GM10266 (cell line): Measurements from ENCODE around the gene TFF3.
A peak's percentile ranks its signal among the peaks of the same experiment; 100 is the strongest.

Experiments
- DNase-seq: peaks from one replicate; pipeline ENCODE4 v3.0.0; 2012; ENCODE audit errors: extremely low spot score
- TF ChIP-seq, protein P1 (sequence below): IDR thresholded peaks from 2 replicates; pipeline ENCODE4 v1.5.1; 2012; ENCODE audit warnings: mild to moderate bottlenecking, low read depth; ENCODE audit not compliant: control insufficient read depth, insufficient read depth; ENCODE audit errors: missing control alignments

The TFF3 gene, protein sequence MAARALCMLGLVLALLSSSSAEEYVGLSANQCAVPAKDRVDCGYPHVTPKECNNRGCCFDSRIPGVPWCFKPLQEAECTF

DNA sequence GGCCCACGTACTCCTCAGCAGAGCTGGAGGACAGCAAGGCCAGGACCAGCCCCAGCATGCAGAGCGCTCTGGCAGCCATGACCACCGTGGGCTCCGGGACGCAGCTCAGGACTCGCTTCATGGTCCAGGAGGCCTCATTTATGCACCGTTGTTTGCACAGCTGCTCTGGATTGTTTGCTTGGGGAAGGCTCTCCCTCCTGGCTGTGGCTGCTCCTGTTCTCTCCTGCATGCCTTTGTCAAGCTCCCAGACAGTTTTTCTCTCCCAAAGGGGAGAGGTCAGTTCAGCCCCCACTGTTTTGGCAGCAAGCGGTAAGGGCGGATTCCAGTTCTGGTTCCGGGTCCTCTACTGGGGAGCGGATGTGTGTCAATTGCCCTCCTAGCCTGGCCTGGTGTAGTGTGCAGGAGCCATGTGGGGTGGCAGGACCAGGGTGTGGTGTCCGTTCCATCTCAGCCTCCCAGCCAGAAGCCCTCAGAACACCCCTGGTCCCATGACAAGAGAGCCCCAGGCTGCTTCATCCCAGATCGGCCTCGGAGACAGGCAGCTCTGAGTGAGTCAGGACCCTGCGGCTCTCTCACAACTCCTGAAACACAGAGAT is at the start of gene TFF3:
TFF3 (minus strand) TSS at position 114 of the 596 bp plus-strand sequence; CDS start at position 79, 35 bp downstream.
- TF ChIP-seq, protein P1, sequence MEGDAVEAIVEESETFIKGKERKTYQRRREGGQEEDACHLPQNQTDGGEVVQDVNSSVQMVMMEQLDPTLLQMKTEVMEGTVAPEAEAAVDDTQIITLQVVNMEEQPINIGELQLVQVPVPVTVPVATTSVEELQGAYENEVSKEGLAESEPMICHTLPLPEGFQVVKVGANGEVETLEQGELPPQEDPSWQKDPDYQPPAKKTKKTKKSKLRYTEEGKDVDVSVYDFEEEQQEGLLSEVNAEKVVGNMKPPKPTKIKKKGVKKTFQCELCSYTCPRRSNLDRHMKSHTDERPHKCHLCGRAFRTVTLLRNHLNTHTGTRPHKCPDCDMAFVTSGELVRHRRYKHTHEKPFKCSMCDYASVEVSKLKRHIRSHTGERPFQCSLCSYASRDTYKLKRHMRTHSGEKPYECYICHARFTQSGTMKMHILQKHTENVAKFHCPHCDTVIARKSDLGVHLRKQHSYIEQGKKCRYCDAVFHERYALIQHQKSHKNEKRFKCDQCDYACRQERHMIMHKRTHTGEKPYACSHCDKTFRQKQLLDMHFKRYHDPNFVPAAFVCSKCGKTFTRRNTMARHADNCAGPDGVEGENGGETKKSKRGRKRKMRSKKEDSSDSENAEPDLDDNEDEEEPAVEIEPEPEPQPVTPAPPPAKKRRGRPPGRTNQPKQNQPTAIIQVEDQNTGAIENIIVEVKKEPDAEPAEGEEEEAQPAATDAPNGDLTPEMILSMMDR = no peak
- DNase-seq = no peak

DNA sequence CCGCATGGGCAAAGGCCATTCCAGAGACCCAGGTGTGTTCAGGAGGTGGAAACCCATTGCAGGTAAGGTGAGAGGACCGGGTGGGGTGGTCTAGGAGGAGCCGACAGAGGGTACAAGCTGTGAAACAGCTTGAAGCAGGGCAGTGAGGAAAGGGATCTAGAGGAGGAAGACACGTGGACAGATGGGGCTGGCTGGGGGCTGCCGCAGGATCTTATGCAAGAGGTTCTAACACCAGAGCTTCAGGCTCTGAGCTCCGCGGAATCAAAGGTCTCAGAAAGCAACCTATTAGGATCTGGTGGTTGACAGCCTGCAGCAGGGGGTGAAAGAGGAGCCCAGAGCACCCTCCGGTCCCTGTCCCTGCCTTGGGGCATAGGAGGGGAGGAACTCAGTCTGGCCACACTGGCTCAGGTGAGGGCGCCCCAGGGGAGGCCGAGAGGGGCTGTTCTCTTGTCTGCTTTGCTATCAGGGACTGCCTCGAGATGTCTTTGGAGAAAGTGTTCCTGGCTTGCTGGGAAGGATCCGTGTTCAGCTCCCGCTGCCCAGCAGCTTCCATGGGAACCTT is 49.2 kb upstream of the TFF3 start:
- DNase-seq = no peak
- TF ChIP-seq, protein P1 = no peak

DNA sequence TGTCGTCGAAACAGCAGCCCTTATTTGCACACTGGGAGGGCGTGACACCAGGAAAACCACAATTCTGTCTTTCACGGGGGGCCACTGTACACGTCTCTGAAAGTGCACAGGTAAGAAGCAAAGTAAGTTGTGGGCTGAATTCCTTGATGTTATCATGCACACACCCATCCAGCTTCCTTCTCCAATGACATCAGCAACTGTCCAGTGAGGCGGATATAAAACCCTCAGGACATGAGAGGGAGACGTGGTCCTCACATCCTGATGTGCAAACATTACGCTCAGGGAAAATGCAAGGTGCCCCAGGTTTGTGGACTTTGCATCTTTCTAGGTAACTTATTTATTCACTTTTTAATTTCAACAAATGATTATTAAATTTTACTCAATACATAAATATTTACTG is 48.1 kb upstream of the TFF3 start:
- DNase-seq = no peak

DNA sequence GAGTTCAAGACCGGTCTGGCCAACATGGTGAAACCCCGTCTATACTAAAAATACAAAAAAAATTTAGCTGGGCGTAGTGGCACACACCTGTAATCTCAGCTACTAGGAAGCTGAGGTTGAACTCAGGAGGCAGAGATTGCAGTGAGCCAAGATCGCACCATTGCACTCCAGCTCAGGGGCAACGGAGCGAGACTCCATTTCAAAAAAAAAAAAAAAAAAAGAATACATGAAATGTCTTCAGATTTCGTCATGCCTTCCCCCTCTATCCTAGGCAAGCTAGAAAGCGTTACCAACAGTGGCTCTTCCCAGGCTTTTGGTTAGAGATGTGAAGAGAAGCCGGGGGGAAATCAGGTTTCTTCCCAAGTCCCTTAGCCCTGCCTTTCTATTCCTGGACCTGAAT is 47.5 kb upstream of the TFF3 start:
- no peak for DNase-seq
- TF ChIP-seq, protein P1 = no peak

More for the DNA sequence above, 48.1 kb upstream of the TFF3 start:
- TF ChIP-seq, protein P1 = no peak

DNA sequence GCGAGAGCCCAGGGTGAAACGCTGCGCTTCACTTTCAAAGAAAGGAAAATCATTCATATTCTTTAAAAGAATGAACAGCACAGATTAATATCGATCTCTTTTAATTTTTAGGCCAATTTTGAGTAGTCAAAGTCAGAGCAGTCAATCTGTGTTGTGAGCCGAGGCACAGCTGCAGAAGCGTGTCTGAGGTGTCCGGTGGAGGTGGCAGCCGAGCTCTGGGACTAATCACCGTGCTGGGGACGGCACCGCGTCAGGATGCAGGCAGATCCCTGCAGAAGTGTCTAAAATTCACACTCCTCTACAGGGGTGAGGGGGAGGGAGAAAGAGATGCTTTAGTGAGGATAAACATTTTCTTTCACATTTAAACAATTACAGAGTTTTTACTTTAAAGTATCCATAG is 47.0 kb upstream of the TFF3 start:
- TF ChIP-seq, protein P1 = no peak
- no peak for DNase-seq

DNA sequence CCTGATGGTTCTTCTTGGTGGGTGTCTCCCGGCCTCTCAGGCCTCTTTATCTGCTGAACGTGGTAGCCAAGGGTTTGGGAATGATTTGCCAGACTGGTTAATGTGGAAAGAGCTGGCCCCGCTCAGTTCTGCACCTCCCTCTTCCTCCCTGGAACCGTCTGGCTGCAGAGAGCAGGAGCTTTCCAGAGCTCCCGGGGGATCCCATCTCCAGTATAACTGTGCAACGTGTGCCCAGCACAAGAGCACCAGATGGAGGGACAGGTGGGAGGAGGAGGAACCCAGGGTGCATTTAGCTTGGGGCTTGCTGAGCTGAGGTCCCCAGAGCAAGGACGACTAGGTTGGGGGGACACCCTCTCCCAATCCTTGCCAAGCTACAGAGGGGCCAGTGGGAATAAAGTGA is 46.1 kb upstream of the TFF3 start:
- TF ChIP-seq, protein P1 = no peak
- no peak for DNase-seq

DNA sequence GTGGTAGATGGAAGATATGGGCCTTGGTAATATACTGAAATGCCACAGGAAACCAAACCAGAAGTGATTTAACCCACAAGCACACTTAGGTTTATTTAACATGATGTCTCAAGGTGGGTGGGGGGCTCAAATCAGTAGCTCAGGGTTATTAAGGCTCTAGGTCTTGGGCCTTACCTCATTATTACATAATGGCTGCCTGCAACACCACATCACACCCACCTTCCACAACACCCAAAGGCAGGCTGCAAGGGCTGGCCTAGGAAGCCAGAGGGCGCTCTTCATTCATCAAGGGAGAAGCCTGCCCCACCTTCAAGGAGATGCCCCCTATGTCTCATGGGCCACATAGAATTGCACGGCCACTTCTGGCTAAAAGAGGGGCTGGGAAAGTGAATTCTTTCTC is 45.1 kb upstream of the TFF3 start:
- DNase-seq = no peak
- TF ChIP-seq, protein P1 = peak; percentile 32
